22Rv1 (cell line): ENCODE measurements around the gene PLCB1.

Experiments used
- H3K27ac ChIP-seq: fragments of 450-650 bp; 2 replicates; pipeline ENCODE4 v1.5.1; 2017
- ZFX ChIP-seq: fragments of 450-650 bp; IDR thresholded peaks from 2 replicates; pipeline ENCODE4 v1.6.1; 2017; ENCODE audit warnings: antibody characterized with exemption, borderline replicate concordance
- TF ChIP-seq, protein P1 (sequence below): fragments of 450-650 bp; IDR thresholded peaks from 2 replicates; pipeline ENCODE4 v1.5.1; 2017; ENCODE audit warnings: mild to moderate bottlenecking

The PLCB1 gene

DNA sequence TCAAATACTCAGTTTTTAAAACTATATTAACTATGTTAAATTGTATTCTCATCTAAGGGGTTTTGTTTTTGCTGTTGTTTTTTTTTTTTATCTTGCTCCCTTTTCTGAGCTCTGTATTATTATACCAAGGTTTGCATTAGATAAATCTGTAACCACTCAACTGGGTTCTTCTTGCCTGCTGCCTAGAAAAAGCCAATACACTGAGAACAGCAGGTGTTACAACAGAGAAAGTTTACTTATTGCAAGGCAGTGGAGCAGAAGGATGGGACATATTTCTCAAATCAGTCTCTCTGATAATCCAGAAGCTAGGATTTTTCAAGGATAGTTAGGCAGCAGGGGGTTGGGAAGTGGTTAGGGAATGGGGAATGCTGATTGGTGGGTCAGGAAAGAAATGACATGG lies 558.0 kb downstream of the PLCB1 start:
- TF ChIP-seq ZFX = no peak
- TF ChIP-seq, protein P1, sequence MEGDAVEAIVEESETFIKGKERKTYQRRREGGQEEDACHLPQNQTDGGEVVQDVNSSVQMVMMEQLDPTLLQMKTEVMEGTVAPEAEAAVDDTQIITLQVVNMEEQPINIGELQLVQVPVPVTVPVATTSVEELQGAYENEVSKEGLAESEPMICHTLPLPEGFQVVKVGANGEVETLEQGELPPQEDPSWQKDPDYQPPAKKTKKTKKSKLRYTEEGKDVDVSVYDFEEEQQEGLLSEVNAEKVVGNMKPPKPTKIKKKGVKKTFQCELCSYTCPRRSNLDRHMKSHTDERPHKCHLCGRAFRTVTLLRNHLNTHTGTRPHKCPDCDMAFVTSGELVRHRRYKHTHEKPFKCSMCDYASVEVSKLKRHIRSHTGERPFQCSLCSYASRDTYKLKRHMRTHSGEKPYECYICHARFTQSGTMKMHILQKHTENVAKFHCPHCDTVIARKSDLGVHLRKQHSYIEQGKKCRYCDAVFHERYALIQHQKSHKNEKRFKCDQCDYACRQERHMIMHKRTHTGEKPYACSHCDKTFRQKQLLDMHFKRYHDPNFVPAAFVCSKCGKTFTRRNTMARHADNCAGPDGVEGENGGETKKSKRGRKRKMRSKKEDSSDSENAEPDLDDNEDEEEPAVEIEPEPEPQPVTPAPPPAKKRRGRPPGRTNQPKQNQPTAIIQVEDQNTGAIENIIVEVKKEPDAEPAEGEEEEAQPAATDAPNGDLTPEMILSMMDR = no peak
- no peak overlapping the region for H3K27ac ChIP-seq

- no peak overlapping the region for H3K27ac ChIP-seq
- TF ChIP-seq, protein P1 = no peak
Observed at GRCh38 chr20:8693709-8694108, 561.6 kb downstream of the PLCB1 start.

DNA sequence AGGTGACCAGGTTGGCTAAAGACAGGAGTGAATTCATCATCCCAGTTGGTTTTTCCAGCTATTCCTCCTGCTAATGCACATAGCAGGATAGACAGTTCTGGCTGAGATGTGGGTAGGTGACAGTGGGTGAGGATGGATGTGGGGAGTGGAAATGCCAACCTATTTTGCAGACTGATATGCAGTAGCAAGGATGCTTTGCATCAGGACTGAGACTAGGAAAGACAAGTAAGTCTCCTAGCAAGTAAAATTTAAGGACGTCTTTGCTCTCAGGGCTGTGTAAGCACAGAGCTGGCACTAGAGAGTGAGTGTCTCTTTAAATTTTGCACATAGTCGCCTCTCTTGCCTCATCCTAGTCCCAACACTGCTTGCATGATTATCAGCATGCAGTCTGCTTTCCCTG lies 568.7 kb downstream of the PLCB1 start:
- TF ChIP-seq, protein P1 = no peak
- TF ChIP-seq ZFX = no peak
- no peak overlapping the region for H3K27ac ChIP-seq

GRCh38 chr20:8706961-8707700 lies 575.1 kb downstream of the PLCB1 start:
- H3K27ac ChIP-seq = no peak overlapping the region
- TF ChIP-seq, protein P1 = no peak
- no peak for TF ChIP-seq ZFX

GRCh38 chr20:8709627-8710026 lies 577.6 kb downstream of the PLCB1 start:
- TF ChIP-seq, protein P1 = no peak
- H3K27ac ChIP-seq = no peak overlapping the region

- no peak overlapping the region for H3K27ac ChIP-seq
- no peak for TF ChIP-seq ZFX
Observed at GRCh38 chr20:8711501-8711900, 579.4 kb downstream of the PLCB1 start.

- TF ChIP-seq, protein P1 = no peak
- TF ChIP-seq ZFX = no peak
- no peak overlapping the region for H3K27ac ChIP-seq
Observed at GRCh38 chr20:8714206-8714605, 582.1 kb downstream of the PLCB1 start.

- no peak for TF ChIP-seq ZFX
- TF ChIP-seq, protein P1 = no peak
- H3K27ac ChIP-seq = no peak overlapping the region
Observed at GRCh38 chr20:8718279-8718678, 586.2 kb downstream of the PLCB1 start.
